GM21619 (cell line): ENCODE results near the gene CETN1.
A peak's percentile ranks its signal among the peaks of the same experiment; 100 is the strongest.

Experiments used
- ATAC-seq: cut with Tn5 transposase; IDR thresholded peaks from one replicate; pipeline ENCODE4 v1.9.1; 2021; ENCODE audit not compliant: unreplicated experiment

Gene CETN1

GRCh38 chr18:621291-622043, 41.3 kb downstream of the CETN1 start:
- ATAC-seq, result no peak

- no peak for ATAC-seq
Observed at GRCh38 chr18:622289-622688, 42.1 kb downstream of the CETN1 start.

GRCh38 chr18:623761-624620, 43.8 kb downstream of the CETN1 start:
- peak; percentile 58 for ATAC-seq

GRCh38 chr18:627231-627630, 47.1 kb downstream of the CETN1 start:
- ATAC-seq, result no peak

- no peak for ATAC-seq
Observed at GRCh38 chr18:629269-630150, 49.3 kb downstream of the CETN1 start.

- ATAC-seq, result no peak
Observed at GRCh38 chr18:631560-631959, 51.4 kb downstream of the CETN1 start.
